Effector memory CD4-positive, alpha-beta T cell (primary cell): ENCODE data around the gene SRBD1.

Source experiments
- DNase-seq, 3 donors: peaks; one replicate each; pipeline ENCODE4 v3.0.0-alpha.2; 2020
- H3K27ac ChIP-seq: 2 replicates; pipeline ENCODE4 v1.7.0; 2013; ENCODE audit warnings: mild to moderate bottlenecking, low read length, moderate library complexity; ENCODE audit not compliant: insufficient read depth, poor library complexity, severe bottlenecking
- H3K27me3 ChIP-seq: replicated peaks from 2 replicates; pipeline ENCODE4 v1.7.0; 2013; ENCODE audit warnings: mild to moderate bottlenecking, low read length; ENCODE audit not compliant: insufficient read depth, control insufficient read depth, poor library complexity, severe bottlenecking
- H3K36me3 ChIP-seq: 2 replicates; pipeline ENCODE4 v1.7.0; 2013; ENCODE audit warnings: mild to moderate bottlenecking, low read length, moderate library complexity; ENCODE audit not compliant: control insufficient read depth, insufficient read depth
- H3K4me1 ChIP-seq: 2 replicates; pipeline ENCODE4 v1.7.0; 2013; ENCODE audit warnings: low read length, mild to moderate bottlenecking; ENCODE audit not compliant: control insufficient read depth, insufficient read depth, poor library complexity, severe bottlenecking
- H3K4me3 ChIP-seq: 2 replicates; pipeline ENCODE4 v1.7.0; 2013; ENCODE audit warnings: low read length, low read depth, mild to moderate bottlenecking; ENCODE audit not compliant: insufficient read depth, poor library complexity, severe bottlenecking
- H3K9me3 ChIP-seq: 2 replicates; pipeline ENCODE4 v1.7.0; 2013; ENCODE audit warnings: mild to moderate bottlenecking, low read length, moderate library complexity; ENCODE audit not compliant: control insufficient read depth
- total RNA-seq, 3 donors: gene quantifications; one replicate each; lab custom pipeline; 2026; lab: John Stamatoyannopoulos, UW

SRBD1 gene
- 22.8 to 27.9 (median 26.6) reads per million in 3 donors for total RNA-seq

- Histone ChIP-seq H3K27ac (peak within 1 kb of the TSS; percentile 78), H3K4me1 (peaks cover 5% of the 10 kb centered on the region), H3K27me3 (no peaks in the 10 kb centered on the region), H3K4me3 (peak within 1 kb of the TSS; percentile 68), H3K9me3 (no peaks in the 10 kb centered on the region), H3K36me3 (no peaks in the 10 kb centered on the region)
- peak; percentile 73 to 80 (median 77) for DNase-seq
Observed at GRCh38 chr2:45611020-45611859, at the start of gene SRBD1. TSS of gene SRBD1 (minus strand) at chr2:45611267. CDS start at chr2:45605441, 5,826 bp downstream.

GRCh38 chr2:45654250-45654649 lies 43.2 kb upstream of the SRBD1 start:
- Histone ChIP-seq H3K4me1 (peaks cover 8% of the 10 kb centered on the region), H3K4me3 (no peak overlapping the region), H3K36me3 (no peaks in the 10 kb centered on the region), H3K9me3 (no peaks in the 10 kb centered on the region), H3K27me3 (no peaks in the 10 kb centered on the region), H3K27ac (no peak overlapping the region)
- no peak for DNase-seq

DNA sequence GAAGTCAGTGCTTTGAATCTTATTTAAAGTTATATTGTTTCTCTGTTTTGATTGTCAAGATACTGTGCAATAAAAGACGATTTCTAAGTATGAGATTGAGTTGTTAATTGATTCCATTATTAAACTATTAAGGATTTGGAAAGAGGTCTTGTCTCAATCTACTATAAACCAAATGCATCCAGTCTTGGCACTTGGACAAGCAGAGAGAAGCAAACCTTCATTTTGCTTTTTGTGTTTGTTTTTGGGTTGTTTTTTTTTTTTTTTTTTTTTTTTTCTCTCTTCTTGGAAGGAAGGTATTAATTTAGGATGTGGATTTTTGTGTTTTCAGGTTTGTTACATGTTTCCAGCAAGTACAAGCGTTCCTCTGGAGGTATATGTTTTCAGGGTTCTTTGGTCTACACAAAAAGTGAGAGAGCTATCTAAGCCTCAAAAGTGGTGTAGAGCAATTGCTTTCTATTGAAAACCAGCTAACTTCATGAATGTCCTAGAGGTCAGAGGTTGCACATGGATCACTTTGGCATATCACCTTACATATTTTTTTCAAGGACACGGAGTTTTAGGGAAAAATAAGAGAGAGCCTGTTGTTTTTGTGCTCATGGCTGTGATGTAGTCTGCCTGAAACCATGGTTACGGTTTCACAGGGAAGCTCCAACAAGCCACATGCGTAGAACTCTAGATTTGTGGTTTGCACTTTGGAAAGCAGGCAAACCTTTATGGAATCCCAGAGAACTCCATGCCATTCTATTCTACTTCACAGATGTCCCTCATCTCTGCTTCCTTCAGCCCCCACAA lies 42.3 kb upstream of the SRBD1 start:
- Histone ChIP-seq H3K4me1 (peaks cover 8% of the 10 kb centered on the region), H3K4me3 (no peak overlapping the region), H3K27ac (no peak overlapping the region), H3K36me3 (no peaks in the 10 kb centered on the region), H3K9me3 (no peaks in the 10 kb centered on the region), H3K27me3 (no peaks in the 10 kb centered on the region)
- no peak for DNase-seq

GRCh38 chr2:45652090-45653031 lies 41.3 kb upstream of the SRBD1 start:
- Histone ChIP-seq H3K4me1 (peaks cover 8% of the 10 kb centered on the region), H3K27ac (no peak overlapping the region), H3K9me3 (no peaks in the 10 kb centered on the region), H3K4me3 (peak overlapping the region; percentile 90), H3K27me3 (no peaks in the 10 kb centered on the region), H3K36me3 (no peaks in the 10 kb centered on the region)
- DNase-seq, result no peak

GRCh38 chr2:45651415-45652089 lies 40.5 kb upstream of the SRBD1 start, which contains the start of gene PRKCE:
TSS of gene PRKCE (plus strand) at chr2:45651675.
- H3K27ac ChIP-seq, result peak within 1 kb of the TSS; percentile 77
- peak in 1 of 3 donors; percentile 14 for DNase-seq
- peak within 1 kb of the TSS; percentile 92 for H3K4me3 ChIP-seq
- peaks cover 8% of the 10 kb centered on the region for H3K4me1 ChIP-seq
- H3K27me3 ChIP-seq, result no peaks in the 10 kb centered on the region
- H3K36me3 ChIP-seq, result no peaks in the 10 kb centered on the region
- no peaks in the 10 kb centered on the region for H3K9me3 ChIP-seq

- peak; percentile 91 to 92 (median 92) for DNase-seq
- Histone ChIP-seq H3K36me3 (no peaks in the 10 kb centered on the region), H3K27me3 (no peaks in the 10 kb centered on the region), H3K4me1 (peaks cover 8% of the 10 kb centered on the region), H3K9me3 (no peaks in the 10 kb centered on the region), H3K4me3 (peak overlapping the region; percentile 92), H3K27ac (peak overlapping the region; percentile 77)
Observed at GRCh38 chr2:45650851-45651414, 39.9 kb upstream of the SRBD1 start.

GRCh38 chr2:45649858-45650811 lies 39.1 kb upstream of the SRBD1 start:
- Histone ChIP-seq H3K9me3 (no peaks in the 10 kb centered on the region), H3K4me1 (peaks cover 8% of the 10 kb centered on the region), H3K27ac (peak overlapping the region; percentile 59), H3K27me3 (no peaks in the 10 kb centered on the region), H3K4me3 (peak overlapping the region; percentile 92), H3K36me3 (no peaks in the 10 kb centered on the region)
- peak; percentile 25 to 46 (median 45) for DNase-seq

DNA sequence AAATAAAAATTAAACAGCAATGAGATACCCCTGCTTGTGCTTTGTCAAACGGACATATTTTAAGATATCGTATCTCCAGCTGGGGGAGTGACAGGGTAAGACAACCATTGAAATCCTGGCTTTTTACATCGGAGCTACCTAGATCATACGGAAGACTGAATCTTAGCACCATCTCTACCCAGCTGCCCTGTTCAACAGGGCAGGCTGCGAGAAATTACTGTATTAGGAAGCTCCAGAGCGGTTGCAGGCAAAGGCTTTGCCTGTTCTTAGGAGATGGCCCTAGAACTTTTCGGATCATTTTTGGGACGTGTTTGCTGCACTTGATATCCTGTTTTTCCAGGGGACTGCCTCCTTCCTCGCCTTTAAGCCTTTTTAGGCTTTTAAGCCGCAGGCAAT lies 38.4 kb upstream of the SRBD1 start:
- peaks cover 8% of the 10 kb centered on the region for H3K4me1 ChIP-seq
- no peak for DNase-seq

More for the DNA sequence above, 38.4 kb upstream of the SRBD1 start:
- H3K27me3 ChIP-seq, result no peaks in the 10 kb centered on the region
- no peaks in the 10 kb centered on the region for H3K36me3 ChIP-seq
- H3K27ac ChIP-seq, result no peak overlapping the region
- H3K4me3 ChIP-seq, result peak overlapping the region; percentile 92
- H3K9me3 ChIP-seq, result no peaks in the 10 kb centered on the region
